ENCODE measurements around the gene HOXA13. TPM values are rescaled to one million over a fixed set of nuclear protein-coding genes. Genes with fewer than 3 reads are reported as not detected.

Gene HOXA13
- total and polyA plus RNA-seq, 2 experiments from 2014 or later: not detected

GRCh38 chr7:27162561-27163287 lies 37.2 kb downstream of the HOXA13 start (continued):
- no peak for TF ChIP-seq ZNF462 (CRISPR knock-in tag; IDR thresholded peaks at IDR 0.05)

GRCh38 chr7:27161721-27162560 lies 38.0 kb downstream of the HOXA13 start:
- Mint-ChIP-seq H3K36me3 (ENCODE audit: low read depth) (no peaks in the 10 kb centered on the region; the same call in 2 of the 3 replicates), H3K27ac (no peak overlapping the region), H3K27me3 (ENCODE audit: insufficient read depth, low read depth, poor library complexity) (peaks cover 99% of the 10 kb centered on the region), H3K9me3 (peaks cover 9% of the 10 kb centered on the region; the same call in 2 of the 3 replicates), H3K4me3 (no peak overlapping the region), H3K4me1 (peaks cover 10% of the 10 kb centered on the region)
- Histone ChIP-seq H3F3A (replicated peaks; ENCODE audit: low read depth) (peaks cover 24% of the 10 kb centered on the region), H3K4me1 (ENCODE audit: insufficient read depth) (no peaks in the 10 kb centered on the region; the same call in 1 of the 2 replicates), H3K4me3 (no peak overlapping the region), H3K4me2 (no peak overlapping the region), H3K9me2 (ENCODE audit: insufficient read depth) (no peaks in the 10 kb centered on the region), H3K36me3 (ENCODE audit: insufficient read depth) (no peaks in the 10 kb centered on the region; the same call in 1 of the 2 replicates), H3K27me3 (ENCODE audit: insufficient read depth) (peaks cover 100% of the 10 kb centered on the region), H3K27ac (ENCODE audit: low read depth) (no peak overlapping the region), H4K20me1 (replicated peaks; ENCODE audit: insufficient read depth) (peaks cover 50% of the 10 kb centered on the region), H2AFZ (no peak overlapping the region), H3K79me2 (replicated peaks; ENCODE audit: insufficient read depth) (no peaks in the 10 kb centered on the region)
- TF ChIP-seq EZH2phosphoT487 (IDR thresholded peaks at IDR 0.05; ENCODE audit: unreplicated experiment) (peak; percentile 73), ZNF331 (CRISPR knock-in tag; IDR thresholded peaks at IDR 0.05; ENCODE audit: low read depth) (no peak), CREB1 (CRISPR knock-in tag; IDR thresholded peaks at IDR 0.05; ENCODE audit: low read depth) (no peak), EZH2 (IDR thresholded peaks at IDR 0.05; ENCODE audit: low read depth, unreplicated experiment) (peak; percentile 93), ZNF114 (CRISPR knock-in tag; IDR thresholded peaks at IDR 0.05) (no peak)
- DNase-seq (ENCODE audit: low spot score) (peak; percentile 42), ATAC-seq (no peak)

Data from GM23338 (cell line).